Lower leg skin (tissue), 4 donors: Measurements from ENCODE around the gene KRT27. TPM values are rescaled to one million over a fixed set of nuclear protein-coding genes. Genes with fewer than 3 reads are reported as not detected.

ENCODE experiments used
- DNase-seq, 2 donors: peaks; one replicate each; pipeline ENCODE4 v3.0.0-alpha.2; 2019; ENCODE audit warnings: low spot score in 2 of 2
- H3K4me3 ChIP-seq: fragments of 200-600 bp; sonication (generic); 2 replicates; pipeline ENCODE4 v1.5.1; 2017; ENCODE audit warnings: mild to moderate bottlenecking, low read depth; ENCODE audit not compliant: poor library complexity, severe bottlenecking
- CTCF ChIP-seq, 3 donors: fragments of 450-650 bp; IDR thresholded peaks; one replicate each; pipeline ENCODE4 v1.5.1; 2016; ENCODE audit warnings: antibody characterized with exemption in 3 of 3, mild to moderate bottlenecking in 3 of 3, moderate library complexity in 2 of 3
- POLR2A ChIP-seq, 2 donors: fragments of 450-650 bp; IDR thresholded peaks; one replicate each; pipeline ENCODE4 v1.6.1; 2016 to 2017; ENCODE audit warnings: antibody characterized with exemption in 2 of 2, mild to moderate bottlenecking in 1 of 2, moderate library complexity in 1 of 2
- WGBS, 2 donors: methylation state at CpG; one replicate each; pipeline ENCODE4 v1.1.5; 2018; 5-methylcytosine and 5-hydroxymethylcytosine counted together
- intact Hi-C: fragments of 100-400 bp; cut with DNase I; formaldehyde crosslinking; loops from one replicate; pipeline ENCODE4 v1.15.0; 2023; ENCODE audit warnings: low total_unique reads
- total RNA-seq, 4 donors: library from RNA; depleted of rRNA; stranded (reverse); fragments of >200 nt; gene quantifications; one replicate each; pipeline ENCODE4 v1.1.0, GENCODE V29; 2016

KRT27 gene
- total RNA-seq, 4 donors from 2014 or later = 0.52 to 69.8 (median 1.3) TPM; not detected in 1

- H3K4me3 ChIP-seq = no peak overlapping the region
- TF ChIP-seq CTCF (IDR thresholded peaks at IDR 0.05) = no peak
- TF ChIP-seq POLR2A (IDR thresholded peaks at IDR 0.05) = no peak
- intact Hi-C loops = no loop called here
- WGBS, 2 donors = 86% methylated on average over 2 of the region's 2 CpGs
- DNase-seq = no peak
Observed at GRCh38 chr17:40794466-40794865, 12.1 kb upstream of the KRT27 start.

- intact Hi-C loops = no loop called here
- no peak overlapping the region for H3K4me3 ChIP-seq
- DNase-seq = no peak
- no peak for TF ChIP-seq CTCF (IDR thresholded peaks at IDR 0.05)
- TF ChIP-seq POLR2A (IDR thresholded peaks at IDR 0.05) = no peak
- 67 to 70% methylated on average over 10 of the region's 10 CpGs for WGBS, 2 donors
Observed at GRCh38 chr17:40793832-40794231, 11.5 kb upstream of the KRT27 start.

GRCh38 chr17:40791787-40792436, 9.6 kb upstream of the KRT27 start:
- intact Hi-C loops = no loop called here
- DNase-seq = no peak
- TF ChIP-seq POLR2A (IDR thresholded peaks at IDR 0.05) = no peak
- TF ChIP-seq CTCF (IDR thresholded peaks at IDR 0.05) = no peak
- H3K4me3 ChIP-seq = no peak overlapping the region
- 16 to 19% methylated on average over 6 of the region's 6 CpGs for WGBS, 2 donors

- TF ChIP-seq POLR2A (IDR thresholded peaks at IDR 0.05) = no peak
- no peak for TF ChIP-seq CTCF (IDR thresholded peaks at IDR 0.05)
- no peak for DNase-seq
- no peak overlapping the region for H3K4me3 ChIP-seq
- intact Hi-C loops = no loop called here
- 50 to 56% methylated on average over 1 of the region's 1 CpG for WGBS, 2 donors
Observed at GRCh38 chr17:40791111-40791510, 8.8 kb upstream of the KRT27 start.

- H3K4me3 ChIP-seq = no peak overlapping the region
- no peak for DNase-seq
- intact Hi-C loops = no loop called here
- WGBS, 2 donors = 34 to 36% methylated on average over 37 of the region's 37 CpGs
- no peak for TF ChIP-seq CTCF (IDR thresholded peaks at IDR 0.05)
- no peak for TF ChIP-seq POLR2A (IDR thresholded peaks at IDR 0.05)
Observed at GRCh38 chr17:40779181-40779909, 3.0 kb downstream of the KRT27 start.
